Measurements from ENCODE around the gene PTPRU.

The PTPRU gene

GRCh38 chr1:29315262-29315661 lies 78.9 kb downstream of the PTPRU start:
- Histone ChIP-seq H3K27me3 (no peaks in the 10 kb centered on the region), H3K36me3 (no peaks in the 10 kb centered on the region), H3K27ac (no peak overlapping the region), H3K4me1 (ENCODE audit: control insufficient read depth in 1 of 2, insufficient read depth in 1 of 2, low read depth in 1 of 2, low read length in 1 of 2) (no peaks in the 10 kb centered on the region), H3K4me3 (ENCODE audit: low read depth in 1 of 2, low read length in 1 of 2) (no peak overlapping the region), H3K9me3 (no peaks in the 10 kb centered on the region)
- no peak for TF ChIP-seq CTCF (IDR thresholded peaks at IDR 0.05)

- Histone ChIP-seq H3K4me1 (ENCODE audit: control insufficient read depth in 1 of 2, insufficient read depth in 1 of 2, low read depth in 1 of 2, low read length in 1 of 2) (no peaks in the 10 kb centered on the region), H3K9me3 (no peaks in the 10 kb centered on the region), H3K4me3 (ENCODE audit: low read depth in 1 of 2, low read length in 1 of 2) (no peak overlapping the region), H3K36me3 (no peaks in the 10 kb centered on the region), H3K27me3 (no peaks in the 10 kb centered on the region), H3K27ac (no peak overlapping the region)
- TF ChIP-seq CTCF (IDR thresholded peaks at IDR 0.05), result no peak
Measured at GRCh38 chr1:29315876-29316275, 79.6 kb downstream of the PTPRU start.

GRCh38 chr1:29317063-29317915 lies 81.0 kb downstream of the PTPRU start:
- TF ChIP-seq CTCF (IDR thresholded peaks at IDR 0.05), result no peak
- no peak overlapping the region for H3K4me3 ChIP-seq (ENCODE audit: low read depth in 1 of 2, low read length in 1 of 2)
- no peaks in the 10 kb centered on the region for H3K4me1 ChIP-seq (ENCODE audit: control insufficient read depth in 1 of 2, insufficient read depth in 1 of 2, low read depth in 1 of 2, low read length in 1 of 2)
- H3K9me3 ChIP-seq, result no peaks in the 10 kb centered on the region
- no peak overlapping the region for H3K27ac ChIP-seq
- no peaks in the 10 kb centered on the region for H3K36me3 ChIP-seq
- H3K27me3 ChIP-seq, result no peaks in the 10 kb centered on the region

GRCh38 chr1:29317916-29318530 lies 81.7 kb downstream of the PTPRU start:
- H3K27me3 ChIP-seq, result no peaks in the 10 kb centered on the region
- no peak for TF ChIP-seq CTCF (IDR thresholded peaks at IDR 0.05)
- H3K9me3 ChIP-seq, result no peaks in the 10 kb centered on the region
- H3K4me1 ChIP-seq (ENCODE audit: control insufficient read depth in 1 of 2, insufficient read depth in 1 of 2, low read depth in 1 of 2, low read length in 1 of 2), result no peaks in the 10 kb centered on the region
- H3K4me3 ChIP-seq (ENCODE audit: low read depth in 1 of 2, low read length in 1 of 2), result no peak overlapping the region
- H3K36me3 ChIP-seq, result no peaks in the 10 kb centered on the region
- no peak overlapping the region for H3K27ac ChIP-seq

- H3K4me3 ChIP-seq (ENCODE audit: low read depth in 1 of 2, low read length in 1 of 2), result no peak overlapping the region
- no peaks in the 10 kb centered on the region for H3K27me3 ChIP-seq
- no peaks in the 10 kb centered on the region for H3K4me1 ChIP-seq (ENCODE audit: control insufficient read depth in 1 of 2, insufficient read depth in 1 of 2, low read depth in 1 of 2, low read length in 1 of 2)
- H3K9me3 ChIP-seq, result no peaks in the 10 kb centered on the region
- H3K27ac ChIP-seq, result no peak overlapping the region
- no peaks in the 10 kb centered on the region for H3K36me3 ChIP-seq
- no peak for TF ChIP-seq CTCF (IDR thresholded peaks at IDR 0.05)
Measured at GRCh38 chr1:29318724-29319123, 82.4 kb downstream of the PTPRU start.
